IPS-18c (cell line): ENCODE measurements around the gene UNC5C.

Experiments
- H3K4me3 ChIP-seq: 2 replicates; pipeline ENCODE4 v1.7.0; 2013; ENCODE audit warnings: low read depth, mild to moderate bottlenecking, low read length, moderate library complexity; ENCODE audit not compliant: insufficient read depth
- H3K9me3 ChIP-seq: one replicate; pipeline ENCODE4 v1.6.1; 2013; ENCODE audit warnings: mild to moderate bottlenecking, low read length, moderate library complexity; ENCODE audit not compliant: control insufficient read depth, insufficient read depth

The UNC5C gene

GRCh38 chr4:95444812-95445211 is 104.0 kb downstream of the UNC5C start:
- H3K9me3 ChIP-seq, result no peaks in the 10 kb centered on the region
- H3K4me3 ChIP-seq, result no peak overlapping the region

GRCh38 chr4:95439896-95440295 is 108.9 kb downstream of the UNC5C start:
- Histone ChIP-seq H3K4me3 (no peak overlapping the region), H3K9me3 (no peaks in the 10 kb centered on the region)

GRCh38 chr4:95439071-95439470 is 109.7 kb downstream of the UNC5C start:
- H3K9me3 ChIP-seq, result no peaks in the 10 kb centered on the region
- H3K4me3 ChIP-seq, result no peak overlapping the region

DNA sequence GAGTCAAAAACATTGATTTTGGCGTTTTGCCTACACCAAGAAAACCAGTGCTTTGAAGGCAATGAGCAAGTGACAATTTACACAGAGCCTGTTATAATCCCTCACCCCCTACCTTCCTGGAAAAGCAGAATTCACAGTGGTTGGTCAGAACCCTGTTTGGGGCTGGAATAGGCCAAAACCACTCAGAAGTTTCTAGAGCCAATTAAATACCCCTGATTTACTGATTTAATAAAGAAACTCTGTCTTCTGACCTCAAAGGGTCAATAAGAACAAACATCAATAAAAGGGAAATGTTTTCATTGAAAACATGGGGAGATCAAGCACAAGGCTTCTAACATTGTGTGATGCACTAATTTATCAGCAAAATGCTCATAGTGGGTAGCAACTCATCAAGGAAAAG is 116.3 kb downstream of the UNC5C start:
- Histone ChIP-seq H3K4me3 (no peak overlapping the region), H3K9me3 (no peaks in the 10 kb centered on the region)

DNA sequence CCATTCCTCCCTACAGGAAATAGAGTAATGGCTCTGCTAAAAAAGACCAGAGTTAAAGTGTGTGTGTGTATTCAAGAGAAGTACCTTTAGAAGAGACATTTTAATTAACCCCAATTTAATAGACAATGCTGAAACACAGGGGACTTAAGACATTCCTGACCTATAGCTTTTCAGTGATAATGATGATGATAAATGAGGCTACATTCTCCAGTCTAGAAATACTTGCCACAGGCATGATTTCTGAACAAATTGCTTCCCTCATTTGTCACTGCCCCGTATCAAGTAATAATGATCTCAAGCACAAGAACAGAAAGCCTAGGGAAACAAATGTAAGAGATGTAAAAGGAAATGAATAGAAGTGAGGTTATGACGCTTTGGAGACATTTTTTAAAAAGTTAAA is 117.1 kb downstream of the UNC5C start:
- H3K9me3 ChIP-seq, result no peaks in the 10 kb centered on the region

DNA sequence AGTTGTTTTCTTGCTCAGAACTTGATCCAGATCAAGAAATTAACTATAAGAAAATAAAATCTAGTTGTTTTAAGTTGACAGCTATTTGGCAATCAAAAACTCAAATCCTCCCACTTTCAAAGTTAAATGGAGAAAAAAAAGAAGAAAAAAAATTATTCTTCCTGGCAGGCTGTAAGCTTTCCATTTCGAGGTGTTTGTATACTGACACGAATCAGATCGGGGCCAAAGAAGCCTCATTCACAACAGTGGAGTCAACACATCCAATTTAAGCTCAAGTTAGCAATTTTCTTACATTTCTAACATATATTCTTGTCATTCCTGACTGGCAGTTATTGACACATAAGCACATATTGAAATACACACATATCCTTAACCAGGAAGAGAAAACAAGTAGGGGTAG is 119.4 kb downstream of the UNC5C start:
- Histone ChIP-seq H3K9me3 (no peaks in the 10 kb centered on the region), H3K4me3 (no peak overlapping the region)

More for the DNA sequence above, 117.1 kb downstream of the UNC5C start:
- H3K4me3 ChIP-seq, result no peak overlapping the region

- H3K4me3 ChIP-seq, result no peak overlapping the region
These were observed 120.3 kb downstream of the UNC5C start for GRCh38 chr4:95428291-95429070.

DNA sequence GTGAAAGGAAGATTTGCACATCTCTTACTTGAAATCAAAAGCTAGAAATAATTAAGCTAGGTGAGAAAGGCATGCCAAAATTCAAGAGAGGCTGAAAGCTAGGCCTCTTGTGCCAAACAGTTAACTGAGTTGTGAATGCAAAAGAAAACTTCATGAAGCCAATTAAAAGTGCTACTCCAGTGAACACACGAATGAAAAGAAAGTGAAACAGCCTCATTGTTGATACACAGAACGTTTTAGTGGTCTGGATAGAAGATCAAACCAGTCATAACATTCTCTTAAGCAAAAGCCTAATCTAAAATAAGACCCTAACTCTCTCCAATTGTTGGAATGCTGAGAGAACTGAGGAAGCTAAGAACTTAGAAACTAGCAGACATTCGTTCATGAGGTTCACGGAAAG is 122.3 kb downstream of the UNC5C start:
- H3K9me3 ChIP-seq, result no peaks in the 10 kb centered on the region
- no peak overlapping the region for H3K4me3 ChIP-seq

More at GRCh38 chr4:95428291-95429070, 120.3 kb downstream of the UNC5C start:
- H3K9me3 ChIP-seq, result no peaks in the 10 kb centered on the region

DNA sequence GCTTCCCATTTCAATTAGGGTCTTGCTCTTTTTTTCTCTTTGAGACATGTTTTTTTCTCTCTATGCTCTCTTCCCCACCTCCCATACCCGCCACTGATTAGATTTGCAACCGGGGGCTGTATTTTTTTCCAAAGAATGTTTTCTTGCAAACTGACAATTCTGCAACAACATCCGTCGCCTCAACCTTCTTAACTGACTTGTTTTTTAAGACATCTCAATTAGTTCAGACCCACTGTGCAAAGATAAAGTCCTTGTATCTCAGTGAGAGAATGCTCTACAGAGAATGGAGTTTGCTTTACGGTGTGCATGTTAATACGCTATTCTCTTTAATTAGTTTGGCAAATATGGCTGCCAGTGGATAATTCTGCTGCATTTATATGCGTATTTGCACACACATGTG is 126.3 kb downstream of the UNC5C start:
- no peak overlapping the region for H3K4me3 ChIP-seq
- H3K9me3 ChIP-seq, result no peaks in the 10 kb centered on the region

GRCh38 chr4:95421869-95422268 is 126.9 kb downstream of the UNC5C start:
- H3K9me3 ChIP-seq, result no peaks in the 10 kb centered on the region
- no peak overlapping the region for H3K4me3 ChIP-seq

DNA sequence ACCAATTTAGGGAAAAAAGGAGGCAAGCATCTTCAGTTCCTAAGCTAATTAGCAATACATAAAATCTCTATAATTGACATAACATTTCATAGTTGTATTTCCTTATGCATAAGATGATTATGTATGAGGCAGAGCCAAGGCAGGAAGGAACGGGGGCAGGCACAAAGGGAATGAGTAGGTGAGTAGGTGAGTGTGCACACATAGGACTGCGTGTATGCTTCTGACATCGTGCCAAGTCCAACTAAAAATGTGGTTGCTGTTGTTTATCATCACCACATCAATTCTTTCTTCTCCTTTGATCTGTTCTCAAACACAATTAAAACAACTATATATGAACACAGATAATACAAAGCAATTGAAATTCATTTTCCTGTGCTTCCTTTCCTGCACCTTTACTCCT is 131.2 kb downstream of the UNC5C start:
- Histone ChIP-seq H3K4me3 (no peak overlapping the region), H3K9me3 (no peaks in the 10 kb centered on the region)

DNA sequence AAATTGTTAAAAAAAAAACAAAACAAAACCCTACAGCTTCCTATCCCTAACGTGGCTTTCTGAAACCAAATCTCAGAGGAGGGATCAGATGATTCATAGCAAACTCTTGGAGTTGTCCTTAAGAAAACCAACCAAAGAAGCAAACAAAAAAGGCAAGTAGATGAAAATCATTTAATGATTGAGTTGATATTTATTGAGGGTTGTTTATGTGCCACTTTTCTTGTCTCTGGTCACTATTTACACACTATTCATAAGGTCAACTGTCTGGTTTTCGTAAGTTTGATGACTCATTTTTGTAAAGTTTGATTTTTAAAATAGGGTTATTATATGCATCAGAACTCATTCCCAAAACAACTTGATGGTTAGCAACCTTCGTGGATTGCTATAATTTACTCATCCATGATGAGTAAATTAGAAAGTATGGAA is 133.4 kb downstream of the UNC5C start:
- no peaks in the 10 kb centered on the region for H3K9me3 ChIP-seq
- H3K4me3 ChIP-seq, result no peak overlapping the region

DNA sequence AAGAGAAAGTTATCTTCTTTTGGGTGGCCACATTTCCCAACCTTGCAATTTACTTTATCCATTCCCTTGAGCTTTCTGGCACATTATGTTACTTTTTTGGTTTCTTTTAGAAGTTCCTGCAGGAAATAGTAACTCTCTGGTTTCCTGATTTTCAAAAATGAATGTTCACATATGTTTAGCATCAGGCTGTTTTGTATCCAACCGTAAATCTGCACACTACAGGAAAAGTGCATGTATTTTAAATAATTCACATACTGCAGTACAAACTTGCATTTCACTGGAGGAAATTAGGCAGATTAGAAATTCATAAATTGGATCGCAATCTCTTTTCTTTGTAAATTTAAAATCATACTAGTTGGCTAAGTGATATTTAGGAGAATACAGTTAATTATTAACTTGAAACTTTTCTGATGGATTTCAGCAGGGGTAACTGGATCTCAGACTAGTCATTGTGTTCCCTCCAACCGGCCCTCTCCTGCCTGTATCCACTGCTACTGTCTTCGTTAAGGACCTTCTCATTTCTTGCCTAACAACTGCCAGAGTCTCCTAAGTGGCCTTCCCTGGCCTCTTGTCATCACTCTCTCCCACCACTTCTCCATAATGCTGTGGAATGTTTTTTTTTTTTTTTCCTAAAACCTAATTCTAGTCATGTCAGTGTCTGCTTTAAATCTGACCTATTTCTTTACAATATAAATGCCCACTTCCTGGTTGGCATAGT is 137.2 kb downstream of the UNC5C start:
- H3K4me3 ChIP-seq, result no peak overlapping the region

DNA sequence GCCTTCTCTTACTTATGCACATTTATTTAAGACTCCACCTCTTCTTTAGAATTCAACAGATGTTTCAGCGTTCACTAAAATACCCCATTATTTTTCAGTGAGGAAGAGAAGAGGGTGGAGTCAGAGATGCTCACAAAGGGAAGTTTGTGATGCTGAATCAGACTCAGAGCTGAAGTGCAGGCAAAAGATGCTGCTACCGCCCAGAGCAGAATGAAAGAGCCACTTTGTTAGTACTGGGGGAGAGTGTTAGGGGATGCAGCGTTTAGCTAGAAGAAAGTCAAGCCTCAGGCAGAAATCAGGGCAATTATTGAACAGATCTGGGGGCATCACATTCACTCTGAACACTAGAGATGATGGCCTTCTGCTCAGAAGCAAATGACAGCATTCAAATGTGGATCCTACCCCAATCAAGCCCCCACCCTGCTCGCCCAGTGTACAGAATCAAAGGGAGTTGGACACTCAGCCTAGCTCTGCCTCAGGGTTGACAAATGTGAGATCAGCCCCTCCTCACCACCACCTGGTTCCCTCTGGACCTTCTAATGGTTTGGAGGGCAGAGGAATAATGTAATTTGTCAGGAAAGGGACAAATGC is 138.3 kb downstream of the UNC5C start:
- Histone ChIP-seq H3K9me3 (no peaks in the 10 kb centered on the region), H3K4me3 (no peak overlapping the region)

More for the DNA sequence above, 137.2 kb downstream of the UNC5C start:
- H3K9me3 ChIP-seq, result no peaks in the 10 kb centered on the region

DNA sequence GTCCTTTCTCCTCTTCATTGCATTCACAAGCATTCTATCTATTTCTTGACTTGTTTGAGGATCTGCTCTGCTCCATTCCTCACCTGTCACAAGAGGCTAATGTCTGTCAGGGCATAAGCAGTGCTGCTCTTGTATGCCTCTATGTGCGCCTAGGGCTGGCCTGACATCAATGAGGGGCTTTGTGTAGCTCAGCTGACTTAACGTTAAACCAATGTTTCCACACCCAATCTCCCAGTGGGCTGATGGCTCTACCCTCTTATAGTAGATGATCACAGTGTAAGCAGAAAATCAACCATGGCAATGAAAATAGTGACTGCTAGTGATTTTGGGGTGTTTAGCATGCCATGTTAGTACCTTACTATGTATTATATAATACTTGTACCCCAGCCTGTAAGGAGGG is 139.0 kb downstream of the UNC5C start:
- H3K4me3 ChIP-seq, result no peak overlapping the region
- H3K9me3 ChIP-seq, result no peaks in the 10 kb centered on the region

GRCh38 chr4:95409127-95409526 is 139.6 kb downstream of the UNC5C start:
- no peak overlapping the region for H3K4me3 ChIP-seq
- H3K9me3 ChIP-seq, result no peaks in the 10 kb centered on the region

- no peak overlapping the region for H3K4me3 ChIP-seq
- no peaks in the 10 kb centered on the region for H3K9me3 ChIP-seq
These were observed 146.5 kb downstream of the UNC5C start for GRCh38 chr4:95402299-95402698.

DNA sequence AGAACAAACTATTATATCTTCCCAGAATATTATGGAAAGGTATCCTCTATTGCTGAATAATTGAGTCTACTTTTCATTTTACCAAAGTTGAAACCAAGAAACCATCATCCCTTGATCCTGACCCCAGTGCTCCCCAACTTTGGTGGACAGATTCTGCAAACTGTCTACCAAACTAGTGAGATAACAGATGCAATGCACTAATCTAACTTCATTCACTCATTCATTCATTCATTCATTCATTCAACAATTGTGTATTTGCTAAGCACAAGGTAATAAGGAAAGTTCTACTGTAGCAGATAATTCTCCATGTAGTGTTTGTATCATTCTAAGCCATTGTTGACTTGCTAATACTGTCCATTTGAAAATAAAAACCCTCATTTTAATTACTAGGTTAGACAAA is 150.6 kb downstream of the UNC5C start:
- H3K4me3 ChIP-seq, result no peak overlapping the region

More for the DNA sequence above, 150.6 kb downstream of the UNC5C start:
- H3K9me3 ChIP-seq, result no peaks in the 10 kb centered on the region
